ENCODE data around the gene CPLANE1. TPM values are rescaled to one million over a fixed set of nuclear protein-coding genes. Genes with fewer than 3 reads are reported as not detected.

Gene CPLANE1
- total and polyA plus RNA-seq, 9 of the 15 experiments (the other 6 are each of a cell fraction or from before 2014, with no cell fraction given), result under 0.01 to 0.27 (median 0.08) TPM; not detected in 2

DNA sequence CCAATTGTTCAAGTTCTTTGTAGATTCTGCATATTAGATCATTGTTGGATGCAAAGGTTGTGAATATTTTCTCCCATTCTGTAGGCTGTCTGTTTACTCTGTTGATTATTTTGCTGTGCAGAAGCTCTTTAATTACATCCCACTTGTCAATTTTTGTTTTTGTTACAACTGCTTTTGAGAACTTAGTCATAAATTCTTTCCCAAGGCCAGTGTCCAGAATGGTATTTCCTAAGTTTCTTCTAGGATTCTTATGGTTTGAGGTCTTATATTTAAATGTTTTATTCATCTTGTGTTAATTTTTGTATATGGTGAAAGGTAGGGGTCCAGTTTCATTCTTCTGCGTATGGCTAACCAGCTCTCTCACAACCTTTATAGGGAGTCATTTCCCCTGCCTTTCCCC, 116.5 kb downstream of the CPLANE1 start:
- no peaks in the 10 kb centered on the region for H3K4me1 ChIP-seq (replicated peaks in 1 of 2; ENCODE audit: control insufficient read depth in 2 of 2, insufficient read depth in 2 of 2, low read length in 2 of 2)
- H3K36me3 ChIP-seq (ENCODE audit: control insufficient read depth, insufficient read depth, low read length), result no peaks in the 10 kb centered on the region
- ATAC-seq (no peak), FAIRE-seq (no peak), DNase-seq (ENCODE audit: extremely low read depth in 1 of 4, low spot score in 3 of 4) (no peak)
- WGBS (ENCODE audit: insufficient coverage, low coverage, missing lambda C conversion rate), result 0% methylated on average over 1 of the region's 1 CpG
- no peaks in the 10 kb centered on the region for H3K27me3 ChIP-seq (ENCODE audit: control insufficient read depth in 2 of 2, insufficient read depth in 2 of 2, low read length in 2 of 2)
- no peaks in the 10 kb centered on the region for H4K20me1 ChIP-seq (replicated peaks; ENCODE audit: control insufficient read depth, insufficient read depth, low read length)
- no peak overlapping the region for H3K27ac ChIP-seq (ENCODE audit: extremely low read depth, low read depth, low read length)
- no peaks in the 10 kb centered on the region for H3K9me1 ChIP-seq (ENCODE audit: control insufficient read depth, insufficient read depth, low read length)
- H3K9me3 ChIP-seq (replicated peaks; ENCODE audit: control insufficient read depth, insufficient read depth, low read depth, low read length), result no peaks in the 10 kb centered on the region; the same call in 1 of the 2 replicates
- H2AFZ ChIP-seq (ENCODE audit: low read depth, low read length), result no peak overlapping the region
- H3K79me2 ChIP-seq (ENCODE audit: control insufficient read depth, insufficient read depth, low read length), result no peaks in the 10 kb centered on the region
- TF ChIP-seq LCOR (CRISPR knock-in tag; IDR thresholded peaks at IDR 0.05) (no peak), ZNF316 (IDR thresholded peaks at IDR 0.05) (no peak), ZC3H8 (IDR thresholded peaks at IDR 0.05) (no peak), JUN (IDR thresholded peaks at IDR 0.05; ENCODE audit: borderline replicate concordance, low read depth, low read length) (no peak), JUN (CRISPR knock-in tag; IDR thresholded peaks at IDR 0.05; ENCODE audit: borderline replicate concordance) (no peak), CBFA2T2 (conservative IDR thresholded peaks at IDR 0.05) (no peak), RBM25 (IDR thresholded peaks at IDR 0.05; ENCODE audit: low read depth, low read length, severe bottlenecking) (no peak), RCOR1 (IDR thresholded peaks at IDR 0.05; ENCODE audit: borderline replicate concordance in 1 of 2, low read depth in 2 of 2, low read length in 2 of 2) (no peak), ZNF324 (CRISPR knock-in tag; IDR thresholded peaks at IDR 0.05) (no peak), PHF20 (IDR thresholded peaks at IDR 0.05; ENCODE audit: partially characterized antibody) (no peak), ZNF212 (CRISPR knock-in tag; IDR thresholded peaks at IDR 0.05) (no peak), HIVEP1 (CRISPR knock-in tag; IDR thresholded peaks at IDR 0.05) (no peak), NELFE (IDR thresholded peaks at IDR 0.05; ENCODE audit: insufficient read depth, insufficient read length) (no peak)
- TF ChIP-seq, protein P1, sequence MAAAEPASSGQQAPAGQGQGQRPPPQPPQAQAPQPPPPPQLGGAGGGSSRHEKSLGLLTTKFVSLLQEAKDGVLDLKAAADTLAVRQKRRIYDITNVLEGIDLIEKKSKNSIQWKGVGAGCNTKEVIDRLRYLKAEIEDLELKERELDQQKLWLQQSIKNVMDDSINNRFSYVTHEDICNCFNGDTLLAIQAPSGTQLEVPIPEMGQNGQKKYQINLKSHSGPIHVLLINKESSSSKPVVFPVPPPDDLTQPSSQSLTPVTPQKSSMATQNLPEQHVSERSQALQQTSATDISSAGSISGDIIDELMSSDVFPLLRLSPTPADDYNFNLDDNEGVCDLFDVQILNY (CRISPR knock-in tag; IDR thresholded peaks at IDR 0.05), result no peak
- TF ChIP-seq, protein P2, sequence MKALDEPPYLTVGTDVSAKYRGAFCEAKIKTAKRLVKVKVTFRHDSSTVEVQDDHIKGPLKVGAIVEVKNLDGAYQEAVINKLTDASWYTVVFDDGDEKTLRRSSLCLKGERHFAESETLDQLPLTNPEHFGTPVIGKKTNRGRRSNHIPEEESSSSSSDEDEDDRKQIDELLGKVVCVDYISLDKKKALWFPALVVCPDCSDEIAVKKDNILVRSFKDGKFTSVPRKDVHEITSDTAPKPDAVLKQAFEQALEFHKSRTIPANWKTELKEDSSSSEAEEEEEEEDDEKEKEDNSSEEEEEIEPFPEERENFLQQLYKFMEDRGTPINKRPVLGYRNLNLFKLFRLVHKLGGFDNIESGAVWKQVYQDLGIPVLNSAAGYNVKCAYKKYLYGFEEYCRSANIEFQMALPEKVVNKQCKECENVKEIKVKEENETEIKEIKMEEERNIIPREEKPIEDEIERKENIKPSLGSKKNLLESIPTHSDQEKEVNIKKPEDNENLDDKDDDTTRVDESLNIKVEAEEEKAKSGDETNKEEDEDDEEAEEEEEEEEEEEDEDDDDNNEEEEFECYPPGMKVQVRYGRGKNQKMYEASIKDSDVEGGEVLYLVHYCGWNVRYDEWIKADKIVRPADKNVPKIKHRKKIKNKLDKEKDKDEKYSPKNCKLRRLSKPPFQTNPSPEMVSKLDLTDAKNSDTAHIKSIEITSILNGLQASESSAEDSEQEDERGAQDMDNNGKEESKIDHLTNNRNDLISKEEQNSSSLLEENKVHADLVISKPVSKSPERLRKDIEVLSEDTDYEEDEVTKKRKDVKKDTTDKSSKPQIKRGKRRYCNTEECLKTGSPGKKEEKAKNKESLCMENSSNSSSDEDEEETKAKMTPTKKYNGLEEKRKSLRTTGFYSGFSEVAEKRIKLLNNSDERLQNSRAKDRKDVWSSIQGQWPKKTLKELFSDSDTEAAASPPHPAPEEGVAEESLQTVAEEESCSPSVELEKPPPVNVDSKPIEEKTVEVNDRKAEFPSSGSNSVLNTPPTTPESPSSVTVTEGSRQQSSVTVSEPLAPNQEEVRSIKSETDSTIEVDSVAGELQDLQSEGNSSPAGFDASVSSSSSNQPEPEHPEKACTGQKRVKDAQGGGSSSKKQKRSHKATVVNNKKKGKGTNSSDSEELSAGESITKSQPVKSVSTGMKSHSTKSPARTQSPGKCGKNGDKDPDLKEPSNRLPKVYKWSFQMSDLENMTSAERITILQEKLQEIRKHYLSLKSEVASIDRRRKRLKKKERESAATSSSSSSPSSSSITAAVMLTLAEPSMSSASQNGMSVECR (CRISPR knock-in tag; IDR thresholded peaks at IDR 0.05), result no peak
- no peak overlapping the region for H3K4me3 ChIP-seq
- POLR2A ChIA-PET, result interaction anchor here (1.3 kb wide), 1 partner anchor 14 kb away, joined by 5 read pairs; no protein-coding TSS in a partner anchor
- intact Hi-C loops (cut with micrococcal nuclease) (no loop called here), in situ Hi-C loops (cut with MboI) (no loop called here)
- CTCF ChIA-PET (ENCODE audit: low intra/inter-chr PET ratio), result no interaction called here
- BruUV-seq (replicated peaks), result no TSS peak
- no peak overlapping the region for H3K9ac ChIP-seq (ENCODE audit: insufficient read depth in 1 of 2, low read depth in 2 of 2, low read length in 2 of 2)
- no peak overlapping the region for H3K4me2 ChIP-seq (ENCODE audit: insufficient read depth, low read length)
